DMS 273 (cell line): Measurements from ENCODE around the gene SLC25A17.
"Not testable (repeated sequence)": the region's sequence is repeated elsewhere in the genome, so short reads cannot be mapped to it uniquely, and the experiment has no call there.

Source experiments
- DNase-seq: peaks from one replicate; lab custom pipeline; 2025; ENCODE audit not compliant: unreplicated experiment; lab: John Stamatoyannopoulos, UW

SLC25A17 gene

GRCh38 chr22:40819599-40820140, 524 bp upstream of the SLC25A17 start:
- DNase-seq = peak; percentile 59

- DNase-seq = no peak
Measured at GRCh38 chr22:40818192-40818746, 877 bp downstream of the SLC25A17 start.

GRCh38 chr22:40817737-40818136, 1.4 kb downstream of the SLC25A17 start:
- DNase-seq = no peak

GRCh38 chr22:40813912-40814315, 5.2 kb downstream of the SLC25A17 start:
- DNase-seq = no peak

- DNase-seq = no peak
Measured at GRCh38 chr22:40808018-40808841, 10.9 kb downstream of the SLC25A17 start.

- DNase-seq = no peak
Measured at GRCh38 chr22:40806711-40807110, 12.4 kb downstream of the SLC25A17 start.

- no peak for DNase-seq
Measured at GRCh38 chr22:40805699-40806203, 13.4 kb downstream of the SLC25A17 start.

GRCh38 chr22:40805239-40805638, 13.9 kb downstream of the SLC25A17 start:
- no peak for DNase-seq

- DNase-seq = no peak
Measured at GRCh38 chr22:40803321-40803720, 15.8 kb downstream of the SLC25A17 start.

- DNase-seq = no peak
Measured at GRCh38 chr22:40799008-40799407, 20.1 kb downstream of the SLC25A17 start.

GRCh38 chr22:40797427-40797826, 21.7 kb downstream of the SLC25A17 start:
- DNase-seq = no peak

- no peak for DNase-seq
Measured at GRCh38 chr22:40792451-40792850, 26.7 kb downstream of the SLC25A17 start.

- DNase-seq = no peak
Measured at GRCh38 chr22:40791241-40791640, 27.9 kb downstream of the SLC25A17 start.

GRCh38 chr22:40789131-40789530, 30.0 kb downstream of the SLC25A17 start:
- DNase-seq = no peak

GRCh38 chr22:40782521-40782920, 36.6 kb downstream of the SLC25A17 start:
- no peak for DNase-seq

- not testable (repeated sequence) for DNase-seq
Measured at GRCh38 chr22:40781749-40782148, 37.4 kb downstream of the SLC25A17 start.

- DNase-seq = no peak
Measured at GRCh38 chr22:40769761-40770160, 49.4 kb downstream of the SLC25A17 start.

- DNase-seq = no peak
Measured at GRCh38 chr22:40768206-40768605, 50.9 kb downstream of the SLC25A17 start.

GRCh38 chr22:40766956-40767355, 52.2 kb downstream of the SLC25A17 start:
- no peak for DNase-seq

GRCh38 chr22:40764763-40765441, 54.2 kb downstream of the SLC25A17 start:
- DNase-seq = no peak

GRCh38 chr22:40759294-40759840, 59.8 kb downstream of the SLC25A17 start:
- DNase-seq = no peak
